Panc1 (cell line): ENCODE results near the gene MPND. TPM values are rescaled to one million over a fixed set of nuclear protein-coding genes. Genes with fewer than 3 reads are reported as not detected.

ENCODE experiments used
- ATAC-seq: fragments of 200-7000 bp; cut with Tn5 transposase; 2 replicates; pipeline ENCODE4 v1.9.1; 2020; ENCODE audit warnings: mild to moderate bottlenecking, moderate library complexity
- BruUV-seq: library from RNA; stranded (reverse); fragments of 400-500 nt; replicated peaks from 2 replicates; lab custom pipeline; 2021; lab: Mats Ljungman, UMichigan
- CTCF ChIA-PET: fragments of 300-600 bp; sonication (Branson Sonifier 250); formaldehyde crosslinking; loops from one replicate; lab custom pipeline; 2022; ENCODE audit warnings: antibody characterized with exemption; lab: Charles Lee
- POLR2A ChIA-PET: fragments of 300-600 bp; sonication (Branson Sonifier 250); formaldehyde crosslinking; loops from one replicate; lab custom pipeline; 2022; ENCODE audit warnings: antibody characterized with exemption; lab: Charles Lee
- DNase-seq: peaks from one replicate; pipeline ENCODE4 v3.0.0-alpha.2; 2010; ENCODE audit warnings: low read depth, low spot score
- H3K27ac ChIP-seq: 2 replicates; pipeline ENCODE4 v1.5.1; 2011; ENCODE audit warnings: mild to moderate bottlenecking, low read length, inconsistent platforms
- H3K27me3 ChIP-seq: fragments of 200-500 bp; sonication (Bioruptor generic); 2 replicates; pipeline ENCODE4 v1.6.0; 2014; ENCODE audit warnings: low read length, inconsistent platforms; ENCODE audit not compliant: control insufficient read depth, insufficient read depth
- H3K36me3 ChIP-seq: fragments of 200-500 bp; sonication (Bioruptor generic); 2 replicates; pipeline ENCODE4 v1.5.1; 2014; ENCODE audit warnings: inconsistent platforms, mild to moderate bottlenecking, low read length, moderate library complexity; ENCODE audit not compliant: control insufficient read depth, insufficient read depth
- H3K4me1 ChIP-seq: 2 replicates; pipeline ENCODE4 v1.5.1; 2011; ENCODE audit warnings: inconsistent platforms, mild to moderate bottlenecking, low read length, moderate library complexity; ENCODE audit not compliant: control insufficient read depth, insufficient read depth
- H3K4me3 ChIP-seq, 2 experiments: 2 replicates each; pipeline ENCODE4 v1.5.1; 2011 to 2012; ENCODE audit warnings: low read depth in 2 of 2, low read length in 2 of 2, mild to moderate bottlenecking in 2 of 2, inconsistent platforms in 1 of 2, moderate library complexity in 1 of 2
- H3K9me3 ChIP-seq: fragments of 200-500 bp; sonication (Bioruptor generic); 2 replicates; pipeline ENCODE4 v1.5.1; 2014; ENCODE audit warnings: low read depth, mild to moderate bottlenecking, inconsistent platforms, low read length, moderate library complexity; ENCODE audit not compliant: control insufficient read depth, insufficient read depth
- CTCF ChIP-seq: fragments of 450-650 bp; IDR thresholded peaks from 2 replicates; pipeline ENCODE4 v1.5.1; 2017; ENCODE audit warnings: mild to moderate bottlenecking
- POLR2AphosphoS5 ChIP-seq: IDR thresholded peaks from 2 replicates; pipeline ENCODE4 v1.6.1; 2012; ENCODE audit warnings: mild to moderate bottlenecking, low read depth, low read length, moderate library complexity
- REST ChIP-seq, 2 experiments: IDR thresholded peaks; 2 replicates each; pipeline ENCODE4 v1.6.1; 2011 to 2012; ENCODE audit warnings: low read depth in 2 of 2, control low read depth in 1 of 2, low read length in 1 of 2, mild to moderate bottlenecking in 1 of 2, moderate library complexity in 1 of 2; ENCODE audit not compliant: insufficient read depth in 1 of 2
- SIN3A ChIP-seq: IDR thresholded peaks from 2 replicates; pipeline ENCODE4 v1.6.1; 2012; ENCODE audit warnings: low read depth, mild to moderate bottlenecking, low read length, moderate library complexity, borderline replicate concordance; ENCODE audit not compliant: insufficient read depth
- TCF7L2 ChIP-seq: IDR thresholded peaks from 2 replicates; pipeline ENCODE4 v1.6.1; 2011; ENCODE audit warnings: mild to moderate bottlenecking, low read depth, low read length, inconsistent platforms
- in situ Hi-C: cut with HindIII; loops from 2 replicates; pipeline ENCODE4 v1.10.0; 2016; ENCODE audit warnings: low sequenced_read_pairs, low pct_unique_long_range_greater_than_20kb
- intact Hi-C: fragments of 100-400 bp; cut with micrococcal nuclease; formaldehyde crosslinking; loops from one replicate; pipeline ENCODE4 v1.10.0; 2022; ENCODE audit not compliant: unreplicated experiment
- total RNA-seq: library from RNA; stranded (reverse); gene quantifications from one replicate; pipeline ENCODE4 v1.2.1, GENCODE V29; 2021; ENCODE audit not compliant: unreplicated experiment

Gene MPND
- total RNA-seq, 1 experiment from 2014 or later = 22.9 TPM

GRCh38 chr19:4357095-4357797 lies 13.9 kb downstream of the MPND start:
- no peaks in the 10 kb centered on the region for H3K9me3 ChIP-seq
- ChIA-PET POLR2A (interaction anchor here (0.6 kb wide), 1 partner anchor 34 kb away, joined by 7 read pairs; no protein-coding TSS in a partner anchor), CTCF (interaction anchor here (1.6 kb wide), 1 partner anchor 90 kb away, joined by 4 read pairs; no protein-coding TSS in a partner anchor)
- in situ Hi-C loops = no loop called here
- no peak overlapping the region for H3K27ac ChIP-seq
- no peaks in the 10 kb centered on the region for H3K27me3 ChIP-seq
- intact Hi-C loops = no loop called here
- TF ChIP-seq SIN3A = no peak
- TF ChIP-seq REST (IDR thresholded peaks at IDR 0.05; ENCODE audit: insufficient read depth in 1 of 2, low read depth in 2 of 2, low read length in 1 of 2) = no peak
- no peak for DNase-seq
- H3K4me3 ChIP-seq = no peak overlapping the region
- no TSS peak for BruUV-seq
- no peaks in the 10 kb centered on the region for H3K36me3 ChIP-seq
- H3K4me1 ChIP-seq = peaks cover 24% of the 10 kb centered on the region
- ATAC-seq = no peak

GRCh38 chr19:4357921-4358326 lies 14.6 kb downstream of the MPND start:
- POLR2A ChIA-PET = no interaction called here
- BruUV-seq = no TSS peak
- no peak for ATAC-seq

More at GRCh38 chr19:4357921-4358326, 14.6 kb downstream of the MPND start:
- in situ Hi-C loops = no loop called here
- CTCF ChIA-PET = interaction anchor here (1.6 kb wide), 1 partner anchor 91 kb away, joined by 4 read pairs; no protein-coding TSS in a partner anchor
- no peak for DNase-seq
- Histone ChIP-seq H3K4me3 (no peak overlapping the region), H3K27ac (no peak overlapping the region), H3K4me1 (peaks cover 26% of the 10 kb centered on the region), H3K27me3 (no peaks in the 10 kb centered on the region), H3K9me3 (no peaks in the 10 kb centered on the region), H3K36me3 (no peaks in the 10 kb centered on the region)
- intact Hi-C loops = no loop called here
- no peak for TF ChIP-seq POLR2AphosphoS5
- no peak for TF ChIP-seq REST (IDR thresholded peaks at IDR 0.05; ENCODE audit: insufficient read depth in 1 of 2, low read depth in 2 of 2, low read length in 1 of 2)
- TF ChIP-seq CTCF = no peak
- no peak for TF ChIP-seq SIN3A
- no peak for TF ChIP-seq TCF7L2
